Activated CD8-positive, alpha-beta memory T cell treated with anti-CD3 and anti-CD28 coated beads, Interleukin-2, amount 10 ng/mL, durations not matched to agents 7 days and 5 days (primary cell): ENCODE measurements around the gene MRM2. TPM values are rescaled to one million over a fixed set of nuclear protein-coding genes. Genes with fewer than 3 reads are reported as not detected.

Source experiments
- ATAC-seq: fragments of 150-1000 bp; cut with Tn5 transposase; one replicate; pipeline ENCODE4 v1.10.0; 2021; ENCODE audit warnings: moderate library complexity
- CTCF ChIA-PET: fragments of 350-600 bp; sonication (Branson Sonifier 250); formaldehyde crosslinking; loops from one replicate; lab custom pipeline; 2021; ENCODE audit warnings: antibody characterized with exemption; lab: Charles Lee
- DNase-seq: peaks from one replicate; pipeline ENCODE4 v3.0.0-alpha.2; 2020
- H3K27ac Mint-ChIP-seq: one replicate; pipeline ENCODE4 v1.8.0; 2021; ENCODE audit warnings: mild to moderate bottlenecking, mixed read lengths
- H3K27me3 Mint-ChIP-seq: one replicate; pipeline ENCODE4 v1.8.0; 2021; ENCODE audit warnings: mixed read lengths
- H3K36me3 Mint-ChIP-seq: one replicate; pipeline ENCODE4 v1.8.0; 2021; ENCODE audit warnings: mild to moderate bottlenecking, mixed read lengths
- H3K4me1 Mint-ChIP-seq: one replicate; pipeline ENCODE4 v1.8.0; 2021; ENCODE audit warnings: mixed read lengths
- H3K4me3 Mint-ChIP-seq: one replicate; pipeline ENCODE4 v1.8.0; 2021; ENCODE audit warnings: mild to moderate bottlenecking, moderate library complexity, mixed read lengths
- H3K9me3 Mint-ChIP-seq: one replicate; pipeline ENCODE4 v1.8.0; 2022; ENCODE audit warnings: low read depth, mixed read lengths
- total RNA-seq, 2 experiments: library from RNA; stranded (reverse); gene quantifications; one replicate each; pipeline ENCODE4 v1.2.3, GENCODE V29; 2021

MRM2 gene
- total RNA-seq, 2 experiments from 2014 or later = 27.6 to 35.1 TPM

DNA sequence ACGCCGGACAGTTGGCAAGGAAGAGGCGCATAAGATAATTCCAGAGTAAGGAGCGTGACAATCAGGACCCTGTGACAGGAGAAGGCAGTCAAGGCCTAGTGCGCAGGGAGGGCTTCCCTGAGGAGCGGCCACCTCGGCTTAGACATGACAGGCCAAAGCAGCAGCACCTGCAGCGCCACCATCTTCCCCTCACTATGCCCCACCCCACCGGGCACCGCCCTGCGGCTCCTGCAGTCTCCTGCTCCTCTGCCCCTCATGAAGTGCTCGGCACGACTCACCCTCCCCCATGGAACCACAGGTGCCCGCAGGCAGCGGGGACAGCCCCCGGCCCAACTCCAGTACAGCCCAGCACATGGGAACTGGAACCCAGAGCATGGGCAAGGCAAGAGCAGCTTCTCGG is 21.1 kb downstream of the MRM2 start:
- no peaks in the 10 kb centered on the region for H3K9me3 Mint-ChIP-seq
- no peaks in the 10 kb centered on the region for H3K4me1 Mint-ChIP-seq
- peaks cover 14% of the 10 kb centered on the region for H3K36me3 Mint-ChIP-seq
- DNase-seq (no peak), ATAC-seq (no peak)
- no peak overlapping the region for H3K27ac Mint-ChIP-seq
- CTCF ChIA-PET = no interaction called here
- no peaks in the 10 kb centered on the region for H3K27me3 Mint-ChIP-seq
- no peak overlapping the region for H3K4me3 Mint-ChIP-seq

DNA sequence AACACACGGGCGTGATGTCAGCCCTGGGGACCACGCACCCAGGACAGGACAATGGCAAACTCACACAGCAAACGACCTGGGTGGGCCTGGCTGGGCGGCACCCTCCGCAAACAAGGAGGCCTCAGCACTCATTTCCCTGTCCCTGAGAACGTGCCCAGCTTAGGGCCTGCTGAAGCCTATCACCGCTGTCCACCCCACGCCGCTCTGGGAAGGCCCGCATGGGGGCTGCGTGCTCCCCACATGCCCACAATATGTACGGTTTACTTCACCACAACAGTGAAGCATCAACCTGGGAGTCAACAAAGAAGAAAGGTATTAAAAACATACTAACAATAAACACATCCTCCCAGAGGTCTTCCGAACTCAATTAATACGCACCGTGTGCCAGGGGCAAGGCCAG is 21.5 kb downstream of the MRM2 start:
- Mint-ChIP-seq H3K9me3 (no peaks in the 10 kb centered on the region), H3K27me3 (no peaks in the 10 kb centered on the region), H3K36me3 (peaks cover 14% of the 10 kb centered on the region), H3K4me1 (peaks cover 3% of the 10 kb centered on the region), H3K4me3 (no peak overlapping the region), H3K27ac (no peak overlapping the region)
- ATAC-seq (no peak), DNase-seq (no peak)
- CTCF ChIA-PET = no interaction called here

DNA sequence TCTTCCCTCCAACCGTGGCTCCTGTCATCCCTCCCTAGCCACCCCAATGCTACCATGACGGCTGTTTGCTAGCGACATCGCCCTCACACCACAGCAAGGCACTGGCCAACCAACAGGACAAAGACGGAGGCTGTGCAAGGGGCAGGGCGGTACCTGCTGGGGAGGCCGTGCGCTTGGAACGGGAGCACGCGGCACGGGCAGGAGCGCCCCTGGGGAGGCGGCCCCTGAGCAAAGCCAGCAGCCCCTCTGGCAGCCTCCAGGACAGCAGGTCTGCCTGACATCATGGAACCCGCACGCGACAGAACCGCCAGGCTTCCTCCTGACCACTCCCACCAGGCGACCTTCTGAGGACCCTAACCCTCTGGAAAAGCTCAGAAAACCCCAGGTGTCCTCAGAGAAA is 22.0 kb downstream of the MRM2 start:
- H3K4me3 Mint-ChIP-seq = no peak overlapping the region
- peaks cover 6% of the 10 kb centered on the region for H3K4me1 Mint-ChIP-seq
- no peak for DNase-seq
- no peaks in the 10 kb centered on the region for H3K9me3 Mint-ChIP-seq
- CTCF ChIA-PET = no interaction called here
- peaks cover 14% of the 10 kb centered on the region for H3K36me3 Mint-ChIP-seq
- no peaks in the 10 kb centered on the region for H3K27me3 Mint-ChIP-seq
- no peak for ATAC-seq
- H3K27ac Mint-ChIP-seq = no peak overlapping the region

DNA sequence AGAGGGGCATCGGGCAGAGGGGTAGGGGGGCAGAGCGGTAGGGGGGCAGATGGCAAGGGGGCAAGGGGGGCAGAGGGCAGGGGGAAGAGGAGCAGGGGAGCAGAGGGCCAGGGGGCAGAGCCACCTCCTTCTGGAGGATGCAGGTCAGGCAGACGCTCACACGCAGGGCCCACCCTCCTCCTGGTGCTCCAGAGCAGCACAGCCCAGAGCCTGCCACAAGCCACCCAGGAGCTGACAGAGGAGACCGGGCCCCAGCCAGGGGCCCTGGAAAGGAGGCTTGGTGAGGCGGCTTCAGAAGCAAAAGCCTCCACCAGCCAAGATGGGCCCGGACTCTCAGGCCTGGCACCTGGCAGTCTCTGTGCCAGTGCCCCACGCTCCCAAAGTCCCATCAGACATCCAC is 22.4 kb downstream of the MRM2 start:
- Mint-ChIP-seq H3K4me3 (no peak overlapping the region), H3K36me3 (peaks cover 12% of the 10 kb centered on the region), H3K27me3 (no peaks in the 10 kb centered on the region), H3K27ac (no peak overlapping the region), H3K9me3 (no peaks in the 10 kb centered on the region), H3K4me1 (peaks cover 9% of the 10 kb centered on the region)
- DNase-seq = no peak
- CTCF ChIA-PET = no interaction called here
- ATAC-seq = no peak

DNA sequence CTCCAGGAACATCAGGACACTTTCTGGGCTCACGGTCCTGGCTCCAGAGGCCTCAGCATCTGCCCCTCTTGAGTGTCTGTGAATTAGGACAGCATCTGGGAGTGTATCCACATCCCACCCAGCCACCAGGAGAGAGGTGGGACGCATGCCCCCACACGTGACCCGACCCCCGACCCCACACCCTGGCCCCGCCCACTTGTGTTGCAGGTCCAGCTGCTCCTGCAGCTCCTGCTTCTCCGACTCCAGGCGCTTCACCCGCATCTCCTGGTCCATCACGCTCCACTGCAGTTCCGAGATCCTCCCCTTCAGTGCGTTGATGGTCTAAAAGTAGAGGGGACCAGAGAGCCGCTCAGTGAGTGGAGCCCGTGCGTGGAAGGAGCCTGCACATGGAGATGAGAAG is 22.9 kb downstream of the MRM2 start:
- H3K9me3 Mint-ChIP-seq = no peaks in the 10 kb centered on the region
- H3K36me3 Mint-ChIP-seq = peaks cover 10% of the 10 kb centered on the region
- no peak overlapping the region for H3K27ac Mint-ChIP-seq
- DNase-seq (no peak), ATAC-seq (no peak)
- H3K27me3 Mint-ChIP-seq = no peaks in the 10 kb centered on the region
- H3K4me1 Mint-ChIP-seq = peaks cover 14% of the 10 kb centered on the region
- CTCF ChIA-PET = no interaction called here
- H3K4me3 Mint-ChIP-seq = no peak overlapping the region

DNA sequence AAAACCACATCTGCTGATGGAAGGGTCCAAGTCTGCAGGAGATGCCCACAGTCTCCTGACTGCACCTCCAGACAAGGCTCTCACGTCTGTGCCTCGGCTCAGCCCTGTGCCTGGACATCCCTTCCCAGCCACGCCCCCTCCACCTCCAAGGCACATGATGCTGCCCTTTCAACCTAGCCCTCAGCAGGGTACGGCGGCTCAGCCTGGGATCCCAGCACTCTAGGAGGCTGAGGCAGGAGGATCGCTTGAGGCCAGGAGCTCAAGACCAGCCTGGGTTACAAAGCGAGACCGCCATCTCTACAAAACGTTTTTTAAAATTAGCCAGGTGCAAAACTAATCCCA is 23.6 kb downstream of the MRM2 start:
- no peaks in the 10 kb centered on the region for H3K27me3 Mint-ChIP-seq
- peaks cover 10% of the 10 kb centered on the region for H3K36me3 Mint-ChIP-seq
- CTCF ChIA-PET = no interaction called here
- no peak overlapping the region for H3K27ac Mint-ChIP-seq
- peaks cover 18% of the 10 kb centered on the region for H3K4me1 Mint-ChIP-seq
- DNase-seq (no peak), ATAC-seq (no peak)
- H3K4me3 Mint-ChIP-seq = no peak overlapping the region
- no peaks in the 10 kb centered on the region for H3K9me3 Mint-ChIP-seq

DNA sequence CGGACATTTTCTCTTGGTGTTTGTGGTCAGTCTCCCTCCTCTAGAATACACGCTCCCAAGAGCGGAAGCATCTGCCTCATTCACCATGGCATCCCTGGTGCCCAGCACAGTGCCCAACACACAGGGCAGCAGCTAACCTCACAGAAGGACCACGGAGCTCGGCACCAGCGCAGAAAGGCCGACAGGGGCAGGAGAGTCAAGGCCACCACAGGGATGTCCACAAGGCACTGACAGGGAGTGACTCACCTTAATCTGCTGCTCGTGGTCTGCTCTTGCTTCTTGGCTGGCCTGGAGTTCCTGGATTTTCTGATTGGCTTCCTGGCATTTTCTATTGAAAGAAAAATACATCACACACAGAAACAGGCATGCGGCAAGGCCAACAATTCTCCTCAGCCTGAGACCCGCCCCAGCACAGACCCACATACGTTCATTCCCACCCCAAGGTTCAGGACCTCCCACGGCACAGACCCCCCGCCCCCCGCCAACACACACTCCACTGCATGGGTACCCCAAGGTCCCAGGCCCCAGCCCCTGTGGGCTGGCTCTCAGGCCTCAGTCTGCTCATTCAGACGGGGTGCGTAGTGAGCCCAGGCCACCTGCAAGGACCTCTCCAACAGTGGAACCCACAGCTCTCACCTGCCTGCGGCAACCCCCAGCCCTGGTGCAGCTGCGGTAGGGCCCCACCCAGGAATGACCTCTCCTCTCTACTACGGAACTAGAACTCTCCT is 24.1 kb downstream of the MRM2 start:
- Mint-ChIP-seq H3K27me3 (no peaks in the 10 kb centered on the region), H3K9me3 (no peaks in the 10 kb centered on the region), H3K27ac (no peak overlapping the region), H3K4me3 (no peak overlapping the region), H3K4me1 (peaks cover 18% of the 10 kb centered on the region), H3K36me3 (peaks cover 10% of the 10 kb centered on the region)
- CTCF ChIA-PET = interaction anchor here (1.3 kb wide), 1 partner anchor 14 kb away, joined by 3 read pairs; the partner anchor contains the start of gene MAD1L1
- DNase-seq (no peak), ATAC-seq (no peak)

DNA sequence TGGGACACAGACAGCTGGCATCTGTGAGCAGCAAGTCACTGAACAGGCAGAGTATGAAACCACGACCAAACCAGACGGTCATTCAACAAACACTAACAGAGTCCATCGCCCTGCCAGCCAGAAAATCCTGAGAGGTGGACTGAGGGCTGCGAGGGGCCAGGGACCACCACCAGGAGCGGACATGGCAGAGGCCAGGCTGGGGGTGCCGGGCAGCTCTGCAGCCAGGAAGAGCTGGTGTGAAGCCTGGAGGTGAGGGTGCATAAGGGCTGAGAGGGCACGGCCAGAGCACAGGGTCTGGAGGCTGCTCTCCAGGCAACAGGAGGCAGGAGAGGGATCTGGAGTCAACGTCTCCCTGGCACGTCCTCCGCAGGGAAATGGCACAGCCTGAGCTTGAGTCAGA is 24.8 kb downstream of the MRM2 start:
- CTCF ChIA-PET = interaction anchor here (1.3 kb wide), 1 partner anchor 15 kb away, joined by 3 read pairs; the partner anchor contains the start of gene MAD1L1

DNA sequence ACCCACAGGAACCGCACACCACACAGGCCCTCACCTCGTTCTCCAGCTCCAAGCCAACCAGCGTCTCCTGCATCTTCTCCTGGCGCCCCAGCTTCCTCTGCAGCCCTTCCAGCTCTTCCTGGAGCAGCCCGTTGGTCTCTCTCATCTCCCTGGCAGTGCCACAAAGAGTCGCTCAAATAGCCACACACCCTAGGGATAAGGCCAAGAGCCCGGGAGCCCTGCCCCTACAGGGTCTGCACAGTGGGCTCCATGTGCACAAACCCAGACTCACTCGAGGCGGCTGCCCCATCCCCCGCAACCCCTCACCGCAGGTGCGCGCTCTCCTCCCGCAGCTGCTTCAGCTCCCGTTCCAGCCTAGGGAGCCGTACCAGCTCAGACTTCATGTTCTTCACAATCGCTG is 26.2 kb downstream of the MRM2 start:
- DNase-seq (no peak), ATAC-seq (no peak)
- H3K9me3 Mint-ChIP-seq = no peaks in the 10 kb centered on the region
- H3K36me3 Mint-ChIP-seq = peaks cover 16% of the 10 kb centered on the region
- no peak overlapping the region for H3K27ac Mint-ChIP-seq
- CTCF ChIA-PET = interaction anchor here (0.7 to 1.2 kb wide), 2 partner anchors 13 to 132 kb away, joined by 3 read pairs; no protein-coding TSS in a partner anchor
- H3K27me3 Mint-ChIP-seq = no peaks in the 10 kb centered on the region
- peaks cover 18% of the 10 kb centered on the region for H3K4me1 Mint-ChIP-seq
- H3K4me3 Mint-ChIP-seq = no peak overlapping the region

More for the DNA sequence above, 24.8 kb downstream of the MRM2 start:
- peaks cover 16% of the 10 kb centered on the region for H3K36me3 Mint-ChIP-seq
- H3K4me1 Mint-ChIP-seq = peaks cover 18% of the 10 kb centered on the region
- ATAC-seq = no peak
- H3K4me3 Mint-ChIP-seq = no peak overlapping the region
- DNase-seq = no peak
- H3K9me3 Mint-ChIP-seq = no peaks in the 10 kb centered on the region
- H3K27me3 Mint-ChIP-seq = no peaks in the 10 kb centered on the region
- H3K27ac Mint-ChIP-seq = no peak overlapping the region

DNA sequence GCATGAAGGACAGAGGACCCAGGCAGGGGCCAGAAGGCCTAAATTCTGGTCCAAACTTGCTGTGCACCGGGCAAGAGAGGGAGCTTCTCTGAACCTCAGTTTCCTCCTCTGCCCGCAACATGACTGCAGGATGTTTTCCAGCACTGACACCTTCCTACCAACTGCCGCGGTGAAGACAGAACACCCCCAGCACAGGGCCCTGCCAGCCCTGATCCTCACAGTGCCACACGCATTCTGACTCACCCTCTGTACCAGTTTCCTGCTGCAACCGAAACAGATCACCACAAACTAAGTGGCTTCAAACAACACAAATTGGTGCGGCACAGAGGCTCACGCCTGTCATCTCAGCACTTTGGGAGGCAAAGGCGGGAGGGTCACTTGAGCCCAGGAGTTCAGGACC is 27.4 kb downstream of the MRM2 start:
- H3K27me3 Mint-ChIP-seq = no peaks in the 10 kb centered on the region
- CTCF ChIA-PET = interaction anchor here (1.8 kb wide), 1 partner anchor 34 kb away, joined by 3 read pairs; no protein-coding TSS in a partner anchor
- H3K9me3 Mint-ChIP-seq = no peaks in the 10 kb centered on the region
- H3K27ac Mint-ChIP-seq = peak overlapping the region; percentile 11
- peaks cover 19% of the 10 kb centered on the region for H3K4me1 Mint-ChIP-seq
- H3K4me3 Mint-ChIP-seq = no peak overlapping the region
- DNase-seq (peak; percentile 58), ATAC-seq (peak; percentile 68)
- H3K36me3 Mint-ChIP-seq = peaks cover 16% of the 10 kb centered on the region

DNA sequence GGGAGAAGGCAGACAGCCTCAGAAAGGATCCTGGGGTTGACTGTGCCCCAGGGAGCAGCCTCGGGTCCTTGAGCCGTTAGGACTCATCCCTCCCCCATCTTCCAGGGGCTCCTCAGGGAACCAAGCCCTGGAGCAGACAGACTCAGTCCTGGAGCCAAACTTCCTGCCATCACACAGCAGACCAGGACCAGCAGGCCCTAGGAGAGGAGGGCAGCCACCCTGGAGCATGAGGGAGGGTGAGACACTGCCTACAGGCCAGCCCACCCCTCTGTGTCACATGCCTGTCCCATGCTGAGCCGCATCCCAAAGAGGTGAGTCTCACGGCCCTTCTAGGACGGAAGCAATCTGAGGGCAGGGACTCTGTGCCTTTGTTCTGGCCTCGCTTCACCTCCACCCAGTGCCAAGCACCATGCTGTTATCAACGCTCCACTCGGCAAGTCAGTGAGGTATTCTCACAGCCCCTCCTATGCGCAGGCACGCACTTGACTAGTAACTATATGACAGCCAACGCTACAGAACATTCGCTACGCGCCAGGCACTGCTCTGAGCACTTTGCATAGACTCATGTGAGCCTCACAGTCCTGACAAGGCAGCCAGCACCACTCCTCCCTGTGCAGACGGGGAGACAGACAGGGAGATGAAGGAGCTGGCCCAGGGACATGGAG is 28.3 kb downstream of the MRM2 start:
- Mint-ChIP-seq H3K27ac (peak overlapping the region; percentile 11), H3K9me3 (no peaks in the 10 kb centered on the region), H3K36me3 (peaks cover 16% of the 10 kb centered on the region)

DNA sequence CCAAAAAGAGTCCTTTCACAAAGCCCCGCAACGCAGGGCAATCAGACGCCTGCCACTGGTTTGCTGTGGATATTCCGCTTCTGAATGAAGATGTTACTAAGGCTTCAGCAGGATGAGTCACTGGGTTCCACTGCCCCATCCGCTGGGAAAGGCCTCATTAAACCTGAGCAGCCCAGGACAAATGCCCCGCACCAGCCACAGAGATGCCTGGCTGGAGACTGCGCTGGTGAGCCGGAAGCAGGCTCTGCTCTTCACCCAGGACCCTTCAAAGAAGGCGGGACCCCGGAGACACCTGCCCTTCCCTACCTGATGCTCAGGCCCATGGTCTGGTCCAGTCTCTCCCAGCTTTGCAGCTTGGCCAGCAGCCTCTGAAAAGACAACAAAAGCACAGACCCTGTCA is 29.1 kb downstream of the MRM2 start:
- no peak overlapping the region for H3K27ac Mint-ChIP-seq
- H3K4me1 Mint-ChIP-seq = peaks cover 19% of the 10 kb centered on the region
- peaks cover 16% of the 10 kb centered on the region for H3K36me3 Mint-ChIP-seq
- H3K9me3 Mint-ChIP-seq = no peaks in the 10 kb centered on the region
- no peaks in the 10 kb centered on the region for H3K27me3 Mint-ChIP-seq
- no peak overlapping the region for H3K4me3 Mint-ChIP-seq
- CTCF ChIA-PET = no interaction called here
- DNase-seq (no peak), ATAC-seq (no peak)

More for the DNA sequence above, 28.3 kb downstream of the MRM2 start:
- H3K27me3 Mint-ChIP-seq = no peaks in the 10 kb centered on the region
- H3K4me3 Mint-ChIP-seq = no peak overlapping the region
- no peak for ATAC-seq
- CTCF ChIA-PET = interaction anchor here (1.8 kb wide), 1 partner anchor 33 kb away, joined by 3 read pairs; no protein-coding TSS in a partner anchor
- no peak for DNase-seq
- peaks cover 19% of the 10 kb centered on the region for H3K4me1 Mint-ChIP-seq

DNA sequence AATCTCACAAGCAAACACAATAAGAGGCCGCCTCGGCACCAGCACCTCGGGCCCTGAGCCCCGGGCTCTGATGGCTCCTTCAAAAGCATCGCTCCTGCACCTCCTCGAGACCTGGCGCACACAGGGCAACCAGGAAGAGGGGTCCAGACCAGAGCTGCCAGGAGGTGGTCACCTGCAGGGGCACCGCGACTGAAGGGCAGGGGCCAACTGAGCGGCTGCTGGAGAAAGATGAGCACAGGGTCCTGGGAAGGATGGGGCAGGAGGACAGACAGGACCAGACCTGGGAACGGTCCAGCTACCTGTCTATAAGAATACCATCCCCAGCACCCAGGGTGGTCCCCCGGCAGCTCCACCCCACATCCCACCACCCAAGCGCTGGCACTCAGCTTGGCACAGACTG is 30.1 kb downstream of the MRM2 start:
- no peak for DNase-seq
- CTCF ChIA-PET = no interaction called here

More for the DNA sequence above, 30.1 kb downstream of the MRM2 start:
- Mint-ChIP-seq H3K9me3 (no peaks in the 10 kb centered on the region), H3K4me3 (no peak overlapping the region), H3K27ac (no peak overlapping the region), H3K27me3 (no peaks in the 10 kb centered on the region), H3K4me1 (peaks cover 19% of the 10 kb centered on the region), H3K36me3 (peaks cover 16% of the 10 kb centered on the region)
- no peak for ATAC-seq
